BJ (cell line): ENCODE data around the gene GUCA2B. TPM values are rescaled to one million over a fixed set of nuclear protein-coding genes. Genes with fewer than 3 reads are reported as not detected.

Source experiments
- CTCF ChIA-PET: fragments of 350-600 bp; formaldehyde crosslinking; extraction: SDS; loops from one replicate; lab custom pipeline; 2021; ENCODE audit warnings: antibody characterized with exemption, inconsistent platforms; lab: Yijun Ruan, JAX
- POLR2A ChIA-PET: fragments of 300-600 bp; sonication (Branson Sonifier 250); formaldehyde crosslinking; extraction: SDS; loops from one replicate; lab custom pipeline; 2021; ENCODE audit warnings: antibody characterized with exemption; lab: Charles Lee
- DNase-seq: peaks from one replicate; pipeline ENCODE4 v3.0.0-alpha.2; 2011; ENCODE audit warnings: low read depth
- H3K27me3 ChIP-seq: 2 replicates; pipeline ENCODE4 v1.6.0; 2011; ENCODE audit warnings: low read length; ENCODE audit not compliant: control insufficient read depth, insufficient read depth
- H3K36me3 ChIP-seq: 2 replicates; pipeline ENCODE4 v1.5.1; 2011; ENCODE audit warnings: low read length; ENCODE audit not compliant: control insufficient read depth, insufficient read depth
- H3K4me3 ChIP-seq: 2 replicates; pipeline ENCODE4 v1.5.1; 2011; ENCODE audit warnings: low read depth, mild to moderate bottlenecking, control low read depth, low read length
- polyA plus RNA-seq: library from polyadenylated mRNA; depleted of rRNA; stranded (reverse); fragments of >200 nt; gene quantifications from 2 replicates; pipeline ENCODE4 v1.2.3, GENCODE V29; 2011
- TF ChIP-seq, protein P1 (sequence below): IDR thresholded peaks from 2 replicates; pipeline ENCODE4 v1.5.1; 2011; ENCODE audit warnings: low read depth, mild to moderate bottlenecking, control low read depth, inconsistent platforms, low read length, moderate library complexity; ENCODE audit not compliant: insufficient read depth

GUCA2B gene
- polyA plus RNA-seq, 1 experiment = not detected

DNA sequence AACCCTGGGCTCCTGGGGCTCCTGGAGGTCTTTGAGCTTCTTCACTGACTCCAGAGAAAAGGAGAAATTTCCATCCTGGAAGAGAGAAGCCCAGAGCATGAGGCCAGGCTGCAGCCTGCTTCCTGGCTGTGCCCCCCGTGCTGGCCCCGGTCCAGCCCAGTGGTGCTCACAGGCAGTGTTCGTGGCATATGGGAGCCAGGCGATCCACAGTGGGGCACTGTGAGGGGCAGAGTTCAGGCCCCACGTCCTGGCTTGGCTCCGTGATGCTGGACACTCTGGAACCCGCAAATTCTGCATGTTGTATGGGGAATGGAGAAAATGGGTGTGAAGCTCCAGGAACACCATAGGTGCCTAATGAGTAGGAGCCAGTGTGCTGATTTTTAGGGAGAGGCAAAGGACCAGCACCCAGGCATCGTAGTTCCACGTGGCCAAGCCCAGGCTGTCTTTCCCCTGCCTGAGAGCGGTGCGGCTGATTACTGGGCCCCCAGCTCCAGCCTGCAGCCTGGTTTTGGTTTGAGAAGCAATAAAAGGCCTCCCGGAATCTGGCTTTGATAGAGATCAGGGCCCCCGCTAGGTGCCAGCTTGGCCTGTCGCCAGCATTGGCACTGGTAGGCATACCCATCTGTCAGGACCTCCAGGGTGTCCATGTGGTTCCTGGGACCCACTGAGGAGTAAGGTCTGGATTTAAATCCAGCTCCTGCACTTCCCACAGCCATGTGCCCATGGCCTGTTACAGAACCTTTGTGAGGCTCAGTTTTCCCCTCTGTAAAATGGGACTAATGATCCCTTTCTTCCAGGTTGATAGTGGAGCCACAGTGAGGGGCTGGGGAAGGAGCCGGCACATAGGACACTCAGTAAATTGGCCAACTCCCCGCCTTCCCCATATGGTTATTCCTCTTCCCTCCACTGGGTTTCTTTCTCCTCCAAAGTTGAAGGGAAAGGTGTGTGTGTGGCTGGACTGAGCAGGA lies 10.6 kb downstream of the GUCA2B start:
- TF ChIP-seq, protein P1, sequence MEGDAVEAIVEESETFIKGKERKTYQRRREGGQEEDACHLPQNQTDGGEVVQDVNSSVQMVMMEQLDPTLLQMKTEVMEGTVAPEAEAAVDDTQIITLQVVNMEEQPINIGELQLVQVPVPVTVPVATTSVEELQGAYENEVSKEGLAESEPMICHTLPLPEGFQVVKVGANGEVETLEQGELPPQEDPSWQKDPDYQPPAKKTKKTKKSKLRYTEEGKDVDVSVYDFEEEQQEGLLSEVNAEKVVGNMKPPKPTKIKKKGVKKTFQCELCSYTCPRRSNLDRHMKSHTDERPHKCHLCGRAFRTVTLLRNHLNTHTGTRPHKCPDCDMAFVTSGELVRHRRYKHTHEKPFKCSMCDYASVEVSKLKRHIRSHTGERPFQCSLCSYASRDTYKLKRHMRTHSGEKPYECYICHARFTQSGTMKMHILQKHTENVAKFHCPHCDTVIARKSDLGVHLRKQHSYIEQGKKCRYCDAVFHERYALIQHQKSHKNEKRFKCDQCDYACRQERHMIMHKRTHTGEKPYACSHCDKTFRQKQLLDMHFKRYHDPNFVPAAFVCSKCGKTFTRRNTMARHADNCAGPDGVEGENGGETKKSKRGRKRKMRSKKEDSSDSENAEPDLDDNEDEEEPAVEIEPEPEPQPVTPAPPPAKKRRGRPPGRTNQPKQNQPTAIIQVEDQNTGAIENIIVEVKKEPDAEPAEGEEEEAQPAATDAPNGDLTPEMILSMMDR = no peak
- no peak overlapping the region for H3K4me3 ChIP-seq
- no peaks in the 10 kb centered on the region for H3K36me3 ChIP-seq
- CTCF ChIA-PET = interaction anchor here (2.5 to 4.0 kb wide), 2 partner anchors 10 to 17 kb away, joined by 7 to 26 read pairs; no protein-coding TSS in a partner anchor
- DNase-seq = no peak
- H3K27me3 ChIP-seq = peaks cover 1% of the 10 kb centered on the region
- POLR2A ChIA-PET = no interaction called here

DNA sequence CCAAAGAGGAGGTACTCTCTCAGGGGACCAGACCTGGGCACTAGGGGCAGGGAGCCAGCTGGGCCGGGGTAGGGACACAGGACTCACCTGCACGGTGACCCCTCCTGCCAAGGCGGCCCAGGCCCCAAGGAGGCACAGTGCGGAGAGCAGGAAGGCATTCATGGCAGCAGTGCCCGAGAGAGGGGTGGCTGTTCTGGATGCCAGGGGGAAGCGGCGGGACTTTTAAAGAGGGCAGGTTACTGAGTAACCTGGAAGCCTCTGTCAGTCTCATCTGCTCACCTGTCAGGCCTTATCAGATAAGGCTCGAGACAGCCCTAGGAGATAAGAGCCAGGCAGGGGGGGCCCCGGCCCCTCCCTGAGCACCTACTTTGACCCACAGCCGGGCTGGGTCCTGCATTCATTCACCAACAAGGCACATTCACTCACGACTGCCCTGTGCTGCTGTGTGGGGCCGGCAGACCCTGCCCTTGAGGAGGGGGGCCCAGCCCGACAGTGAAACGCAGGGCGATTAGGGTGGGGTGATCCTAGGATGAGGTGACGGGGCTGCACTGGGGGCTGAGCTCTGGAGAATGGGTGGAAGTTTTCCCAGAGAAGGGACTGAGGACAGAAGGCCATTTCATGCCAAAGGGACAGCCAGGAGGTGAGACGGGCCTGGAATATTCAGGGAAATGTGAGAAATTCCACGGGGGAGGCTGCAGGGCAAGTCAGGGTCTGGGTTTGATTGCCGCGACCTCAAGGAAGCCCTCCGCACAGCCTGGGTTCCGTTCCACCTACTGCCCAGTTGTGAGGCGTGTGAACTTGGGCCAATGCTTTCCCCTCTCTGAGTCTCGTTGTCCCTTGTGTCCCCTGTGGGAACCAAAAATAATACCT lies 11.6 kb downstream of the GUCA2B start, which contains the start of gene GUCA2A:
GUCA2A (minus strand) TSS at position 195 of the 870 bp plus-strand sequence; CDS start at position 162, 33 bp downstream.
- H3K27me3 ChIP-seq = peaks cover 1% of the 10 kb centered on the region
- ChIA-PET CTCF (interaction anchor here (2.5 to 4.0 kb wide), 2 partner anchors 9 to 18 kb away, joined by 7 to 26 read pairs; no protein-coding TSS in a partner anchor), POLR2A (no interaction called here)
- TF ChIP-seq, protein P1 = no peak
- DNase-seq = no peak
- H3K36me3 ChIP-seq = no peaks in the 10 kb centered on the region
- no peak within 1 kb of the TSS for H3K4me3 ChIP-seq

DNA sequence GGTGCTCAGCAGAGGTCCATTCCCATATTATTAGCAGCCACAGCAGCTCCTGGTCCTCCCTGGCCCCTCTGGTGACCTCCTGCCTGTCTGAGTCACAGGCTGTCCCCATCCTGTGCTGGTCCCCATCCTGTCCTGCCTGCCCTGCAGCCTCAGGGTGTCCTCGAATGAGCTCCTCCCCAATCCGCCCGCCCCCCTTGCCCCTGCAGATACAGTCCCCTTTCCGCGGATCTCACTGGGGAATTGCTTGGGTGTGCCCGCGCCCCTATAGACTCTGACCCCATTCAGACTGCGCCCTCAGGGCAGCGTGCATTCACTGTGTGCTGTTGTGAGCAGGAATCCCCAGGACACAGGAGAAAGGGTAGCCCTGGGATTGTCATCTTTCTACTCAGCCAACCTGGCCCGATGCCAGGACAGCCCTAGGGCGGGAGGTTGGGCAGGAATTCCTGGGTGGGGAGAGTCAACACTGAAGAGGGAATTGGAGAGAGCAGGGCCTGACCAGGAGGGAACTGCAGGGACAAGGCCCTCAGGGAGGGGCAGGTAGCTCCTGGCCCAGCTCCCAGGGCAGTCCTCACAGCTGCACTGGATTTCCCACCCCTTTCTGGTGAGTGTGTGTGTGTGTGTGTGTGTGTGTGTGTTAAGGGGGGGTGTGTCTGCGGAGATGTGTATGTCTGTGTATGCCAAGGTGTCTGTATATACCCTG lies 12.5 kb downstream of the GUCA2B start:
- Histone ChIP-seq H3K27me3 (peaks cover 1% of the 10 kb centered on the region), H3K36me3 (no peaks in the 10 kb centered on the region), H3K4me3 (no peak overlapping the region)
- ChIA-PET POLR2A (no interaction called here), CTCF (interaction anchor here (4.0 kb wide), 1 partner anchor 8 kb away, joined by 26 read pairs; no protein-coding TSS in a partner anchor)
- DNase-seq = no peak
- TF ChIP-seq, protein P1 = no peak

DNA sequence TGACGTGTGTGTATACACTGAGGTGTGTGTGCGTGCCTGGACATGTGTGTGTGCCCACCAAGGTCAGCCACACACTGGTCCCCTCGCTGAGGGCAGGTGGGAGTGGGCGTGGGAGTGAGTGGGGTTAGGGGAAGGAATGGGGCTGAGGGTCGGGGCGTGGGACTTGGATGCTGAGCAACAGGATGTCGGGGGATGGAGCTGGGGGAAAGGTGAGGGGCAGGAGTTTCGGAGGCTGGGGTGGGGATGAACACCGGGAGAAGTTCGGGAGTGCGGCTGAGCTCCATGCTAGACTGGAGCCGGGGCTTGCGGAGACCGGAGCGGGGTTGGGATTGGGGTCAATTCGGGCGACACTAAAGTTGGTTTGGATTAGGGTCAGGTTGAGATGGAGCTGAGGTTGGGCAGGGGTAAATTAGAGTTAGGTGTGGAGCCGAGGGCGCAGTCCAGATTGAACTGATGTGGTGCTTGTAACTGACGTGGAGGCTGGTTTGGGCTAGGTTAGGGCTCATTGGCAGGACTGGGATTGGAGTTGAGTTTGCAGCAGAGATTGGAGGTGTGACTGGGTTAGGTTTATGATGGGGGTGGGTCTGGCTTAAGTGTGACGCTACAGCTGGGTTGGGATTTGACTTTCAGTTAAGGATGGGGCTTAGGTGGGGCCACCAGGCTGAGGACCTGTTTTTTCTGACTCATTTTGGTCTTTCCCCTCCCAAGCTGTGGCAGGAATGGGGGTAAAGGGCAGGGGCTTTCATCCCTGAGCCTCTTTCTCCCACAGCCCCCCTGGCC lies 14.6 kb downstream of the GUCA2B start:
- Histone ChIP-seq H3K27me3 (no peaks in the 10 kb centered on the region), H3K4me3 (no peak overlapping the region), H3K36me3 (no peaks in the 10 kb centered on the region)
- ChIA-PET POLR2A (no interaction called here), CTCF (no interaction called here)
- TF ChIP-seq, protein P1 = no peak
- no peak for DNase-seq
